Measurements from ENCODE around the gene GPX2.

The GPX2 gene

GRCh38 chr14:64927031-64927430 is 15.5 kb downstream of the GPX2 start:
- DNase-seq (ENCODE audit: low spot score): no peak
- no peak overlapping the region for H3K4me3 ChIP-seq
- peak overlapping the region in 1 of 2 donors; percentile 55 for H3K27ac ChIP-seq
- no peak for TF ChIP-seq CTCF (IDR thresholded peaks at IDR 0.05)

DNA sequence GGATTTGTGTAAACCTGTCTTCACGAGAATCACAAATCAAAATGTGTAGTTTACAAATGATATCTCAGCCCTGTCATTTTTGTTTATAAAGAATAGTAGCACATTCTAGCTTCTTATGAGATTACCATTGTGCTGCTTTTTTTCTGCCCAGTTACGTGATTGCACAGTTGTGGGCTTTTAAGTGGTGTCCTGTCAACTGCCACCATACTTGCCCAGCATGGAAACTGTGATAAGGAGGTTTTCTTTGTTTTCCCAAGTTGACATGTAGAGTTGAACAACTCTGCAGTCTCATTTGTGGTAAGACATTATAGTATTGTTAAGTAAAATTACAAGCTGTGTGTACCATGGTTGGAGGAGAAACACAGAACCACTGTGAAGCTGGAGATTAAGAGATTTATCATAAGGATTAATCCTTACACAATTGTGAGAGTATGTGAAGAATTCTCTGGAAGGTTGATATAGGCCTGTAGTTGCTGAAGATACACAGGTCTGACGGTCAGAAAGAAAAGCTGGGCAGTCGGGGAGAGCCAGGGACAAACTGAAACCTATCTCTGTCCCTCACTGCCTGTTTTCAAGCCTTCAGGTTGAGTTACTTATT is 16.0 kb downstream of the GPX2 start:
- no peak overlapping the region for H3K27ac ChIP-seq
- DNase-seq (ENCODE audit: low spot score): no peak
- TF ChIP-seq CTCF (IDR thresholded peaks at IDR 0.05): no peak

GRCh38 chr14:64923015-64923414 is 19.5 kb downstream of the GPX2 start:
- DNase-seq (ENCODE audit: low spot score): no peak
- Histone ChIP-seq H3K27ac (no peak overlapping the region), H3K4me3 (no peak overlapping the region)
- no peak for TF ChIP-seq CTCF (IDR thresholded peaks at IDR 0.05)

More for the DNA sequence above, 16.0 kb downstream of the GPX2 start:
- no peak overlapping the region for H3K4me3 ChIP-seq

DNA sequence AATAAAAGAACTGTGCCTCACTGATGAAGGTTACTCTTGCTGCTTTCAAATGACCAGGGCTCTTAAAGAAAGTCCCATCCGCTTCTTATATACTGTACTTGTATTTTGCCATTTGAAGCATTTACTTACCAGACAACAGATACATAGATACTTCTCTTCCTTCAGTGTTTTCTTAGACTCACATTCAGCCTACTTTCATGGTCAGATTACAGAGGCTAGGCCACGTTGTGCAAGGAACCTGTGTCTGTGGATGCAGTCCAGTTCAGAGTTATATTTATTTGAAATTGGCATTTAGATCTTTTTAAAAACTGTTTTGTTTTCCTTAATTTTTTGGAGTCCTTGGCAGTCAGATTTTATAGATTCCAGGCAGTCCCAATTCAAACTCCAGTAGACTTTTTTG is 22.1 kb downstream of the GPX2 start:
- TF ChIP-seq CTCF (IDR thresholded peaks at IDR 0.05): no peak
- peak overlapping the region; percentile 43 to 84 for H3K27ac ChIP-seq
- DNase-seq (ENCODE audit: low spot score): no peak
- H3K4me3 ChIP-seq: no peak overlapping the region

DNA sequence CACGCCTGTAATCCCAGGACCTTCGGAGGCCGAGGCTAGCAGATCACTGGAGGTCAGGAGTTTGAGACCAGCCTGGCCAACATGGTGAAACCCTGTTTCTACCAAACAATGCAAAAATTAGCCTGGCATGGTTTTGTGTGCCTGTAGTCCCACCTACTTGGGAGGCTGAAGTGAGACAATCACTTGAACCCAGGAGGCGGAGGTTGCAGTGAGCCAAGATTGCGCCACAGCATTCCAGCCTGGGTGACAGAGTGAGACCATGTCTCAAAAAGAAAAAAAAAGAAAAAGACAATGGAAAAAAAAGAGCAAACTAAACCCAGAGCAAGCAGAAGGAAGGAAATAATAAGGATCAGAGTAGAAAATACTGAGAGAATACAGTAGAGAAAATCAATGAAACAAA is 22.9 kb downstream of the GPX2 start:
- TF ChIP-seq CTCF (IDR thresholded peaks at IDR 0.05): no peak
- no peak for DNase-seq (ENCODE audit: low spot score)
- peak overlapping the region; percentile 40 for H3K4me3 ChIP-seq
- peak overlapping the region; percentile 43 to 84 for H3K27ac ChIP-seq

GRCh38 chr14:64919215-64919614 is 23.3 kb downstream of the GPX2 start:
- no peak for DNase-seq (ENCODE audit: low spot score)
- Histone ChIP-seq H3K27ac (peak overlapping the region; percentile 43 to 84), H3K4me3 (peak overlapping the region; percentile 40)
- TF ChIP-seq CTCF (IDR thresholded peaks at IDR 0.05): no peak

- no peak overlapping the region for H3K4me3 ChIP-seq
- no peak for TF ChIP-seq CTCF (IDR thresholded peaks at IDR 0.05)
- peak overlapping the region; percentile 54 to 84 for H3K27ac ChIP-seq
- no peak for DNase-seq (ENCODE audit: low spot score)
Observed at GRCh38 chr14:64918216-64918615, 24.3 kb downstream of the GPX2 start.

Data from coronary artery (tissue), 2 donors.